ENCODE results near the gene ZNF775.

ZNF775 gene

DNA sequence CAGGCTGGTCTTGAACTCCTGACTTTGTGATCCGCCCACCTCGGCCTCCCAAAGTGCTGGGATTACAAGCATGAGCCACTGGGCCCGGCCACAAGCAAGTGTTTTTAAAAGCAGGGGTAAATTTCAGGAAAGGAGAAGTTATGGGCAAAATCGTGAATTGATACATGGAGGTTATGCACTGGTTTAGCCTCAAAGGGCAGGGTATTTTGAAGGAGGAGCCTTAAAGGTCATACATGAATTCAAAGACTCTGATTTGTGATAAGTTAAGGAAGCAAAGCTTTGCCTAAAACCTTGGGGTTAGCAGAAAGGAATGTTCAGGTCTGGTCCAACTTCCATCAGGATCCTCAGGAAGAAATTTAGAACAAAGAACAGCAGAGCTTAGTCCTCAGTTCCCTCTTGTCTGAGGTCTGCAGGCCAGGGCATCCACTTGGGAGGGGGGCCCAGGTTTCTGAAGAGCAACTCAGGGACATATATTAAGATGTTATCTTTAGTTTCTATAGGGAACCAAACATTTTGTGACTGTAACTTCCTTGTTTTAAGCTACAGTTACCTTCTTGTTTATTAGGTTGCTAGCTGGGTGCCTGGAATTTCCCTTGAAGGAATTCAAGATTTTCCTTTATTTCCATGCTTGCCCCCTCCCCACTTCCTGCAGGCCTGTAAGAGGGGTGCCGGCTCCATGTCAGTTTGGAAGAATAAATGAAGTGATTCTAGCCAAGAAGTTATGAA is 13.3 kb upstream of the ZNF775 start:
- no peak for TF ChIP-seq CTCF (IDR thresholded peaks at IDR 0.05)

- TF ChIP-seq CTCF (IDR thresholded peaks at IDR 0.05): no peak
These were observed 11.4 kb upstream of the ZNF775 start for GRCh38 chr7:150367677-150368095.

GRCh38 chr7:150368096-150368883 is 10.8 kb upstream of the ZNF775 start, which contains the start of gene REPIN1:
REPIN1 (plus strand) TSS chr7:150368822; CDS start chr7:150369712, 890 bp downstream.
- no peak for TF ChIP-seq CTCF (IDR thresholded peaks at IDR 0.05)

- TF ChIP-seq CTCF (IDR thresholded peaks at IDR 0.05): no peak
These were observed 10.0 kb upstream of the ZNF775 start for GRCh38 chr7:150368884-150369747.

GRCh38 chr7:150369748-150370501 is 9.2 kb upstream of the ZNF775 start:
- TF ChIP-seq CTCF (IDR thresholded peaks at IDR 0.05): no peak

DNA sequence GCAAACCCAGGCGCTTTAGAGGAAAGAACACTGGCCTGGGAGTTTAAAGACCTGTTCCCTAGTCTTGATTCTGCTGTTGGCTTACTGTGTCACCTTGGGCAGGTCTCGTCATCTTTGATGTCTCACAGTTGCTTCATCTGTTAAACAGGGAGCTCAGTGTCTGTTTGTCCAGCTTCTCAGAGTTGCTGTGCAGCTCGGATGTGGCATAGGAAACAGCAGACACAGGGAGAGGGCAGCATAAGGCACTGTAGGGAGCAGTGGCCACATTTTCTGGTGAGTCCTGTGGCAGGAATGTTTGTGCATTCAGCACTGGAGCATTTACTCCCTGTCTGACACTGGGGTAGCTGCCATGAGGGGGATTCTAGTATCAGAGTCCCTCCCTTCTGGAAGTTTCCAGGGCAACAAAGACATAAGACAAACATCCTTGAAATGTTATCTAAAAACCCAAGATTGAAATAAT is 8.5 kb upstream of the ZNF775 start:
- no peak for TF ChIP-seq CTCF (IDR thresholded peaks at IDR 0.05)
